Breast epithelium (tissue), 4 donors: Measurements from ENCODE around the gene NAA38. TPM values are rescaled to one million over a fixed set of nuclear protein-coding genes. Genes with fewer than 3 reads are reported as not detected.

Experiments
- DNase-seq, 2 donors: peaks; one replicate each; pipeline ENCODE4 v3.0.0-alpha.2; 2019; ENCODE audit warnings: low spot score in 2 of 2
- H3K27ac ChIP-seq, 2 donors: fragments of 200-600 bp; sonication (generic) in 1 of 2; one replicate each; pipeline ENCODE4 v1.5.1; 2016 to 2019; ENCODE audit warnings: mild to moderate bottlenecking in 1 of 2
- H3K27me3 ChIP-seq, 2 donors: fragments of 200-600 bp; sonication (generic) in 1 of 2; one replicate each; pipeline versions ENCODE4 v1.5.1 to v1.6.0; 2017 to 2019; ENCODE audit warnings: control low read depth in 1 of 2, mild to moderate bottlenecking in 1 of 2
- H3K36me3 ChIP-seq: fragments of 200-600 bp; one replicate; pipeline ENCODE4 v1.5.1; 2019
- H3K4me1 ChIP-seq, 2 donors: fragments of 200-600 bp; sonication (generic); one replicate each; pipeline ENCODE4 v1.5.1; 2016 to 2019; ENCODE audit warnings: control low read depth in 1 of 2
- H3K4me3 ChIP-seq, 3 donors: fragments of 200-600 bp; sonication (generic); 1 replicate in 2 of 3; 2 replicates in 1 of 3; pipeline ENCODE4 v1.5.1; 2016 to 2019; ENCODE audit warnings: mild to moderate bottlenecking in 3 of 3, moderate library complexity in 2 of 3
- H3K9me3 ChIP-seq, 2 donors: fragments of 200-600 bp; sonication (generic) in 1 of 2; one replicate each; pipeline ENCODE4 v1.5.1; 2016 to 2019; ENCODE audit warnings: control low read depth in 1 of 2
- POLR2A ChIP-seq: fragments of 450-650 bp; IDR thresholded peaks from one replicate; pipeline ENCODE4 v1.6.1; 2016; ENCODE audit warnings: antibody characterized with exemption, mild to moderate bottlenecking, moderate library complexity
- POLR2AphosphoS5 ChIP-seq, 3 donors: sonication (generic); formaldehyde crosslinking; IDR thresholded peaks; one replicate each; pipeline ENCODE4 v1.6.1; 2017; ENCODE audit warnings: antibody characterized with exemption in 3 of 3
- intact Hi-C: fragments of 100-400 bp; cut with DNase I; formaldehyde crosslinking; loops from one replicate; pipeline ENCODE4 v1.15.1; 2023; ENCODE audit warnings: low total_unique reads
- total RNA-seq, 3 donors: library from RNA; depleted of rRNA; stranded (reverse); fragments of >200 nt; gene quantifications; one replicate each; pipeline ENCODE4 v1.1.0, GENCODE V29; 2016
- TF ChIP-seq, protein P1 (sequence below), 3 donors: fragments of 450-650 bp; IDR thresholded peaks; one replicate each; pipeline ENCODE4 v1.5.1; 2016 to 2017; ENCODE audit warnings: antibody characterized with exemption in 3 of 3, mild to moderate bottlenecking in 3 of 3, moderate library complexity in 3 of 3

NAA38 gene
- total RNA-seq, 3 donors from 2014 or later: 84.7 to 92.4 (median 89.9) TPM

DNA sequence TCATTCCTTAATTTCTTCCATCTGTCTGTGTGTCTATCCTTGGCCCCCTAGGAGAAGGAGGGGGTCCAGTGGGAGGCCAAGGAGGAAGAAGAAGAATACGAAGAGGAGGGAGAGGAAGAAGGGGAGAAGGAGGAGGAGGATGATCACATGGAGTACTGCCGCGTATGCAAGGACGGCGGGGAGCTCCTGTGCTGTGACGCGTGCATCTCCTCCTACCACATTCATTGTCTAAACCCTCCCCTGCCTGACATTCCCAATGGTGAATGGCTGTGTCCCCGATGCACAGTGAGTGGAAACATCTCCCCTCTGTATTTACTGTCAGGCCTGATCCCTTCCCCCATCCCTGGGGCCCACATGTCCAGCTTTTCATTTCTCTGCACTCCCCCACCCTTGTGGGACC lies 37.5 kb upstream of the NAA38 start:
- no peak for DNase-seq
- Histone ChIP-seq H3K4me3 (no peak overlapping the region), H3K9me3 (no peaks in the 10 kb centered on the region), H3K4me1 (peaks cover 0 to 2% of the 10 kb centered on the region in 2 donors), H3K27ac (no peak overlapping the region), H3K27me3 (no peaks in the 10 kb centered on the region), H3K36me3 (no peaks in the 10 kb centered on the region)
- TF ChIP-seq POLR2A (no peak), POLR2AphosphoS5 (IDR thresholded peaks at IDR 0.05) (no peak)
- TF ChIP-seq, protein P1, sequence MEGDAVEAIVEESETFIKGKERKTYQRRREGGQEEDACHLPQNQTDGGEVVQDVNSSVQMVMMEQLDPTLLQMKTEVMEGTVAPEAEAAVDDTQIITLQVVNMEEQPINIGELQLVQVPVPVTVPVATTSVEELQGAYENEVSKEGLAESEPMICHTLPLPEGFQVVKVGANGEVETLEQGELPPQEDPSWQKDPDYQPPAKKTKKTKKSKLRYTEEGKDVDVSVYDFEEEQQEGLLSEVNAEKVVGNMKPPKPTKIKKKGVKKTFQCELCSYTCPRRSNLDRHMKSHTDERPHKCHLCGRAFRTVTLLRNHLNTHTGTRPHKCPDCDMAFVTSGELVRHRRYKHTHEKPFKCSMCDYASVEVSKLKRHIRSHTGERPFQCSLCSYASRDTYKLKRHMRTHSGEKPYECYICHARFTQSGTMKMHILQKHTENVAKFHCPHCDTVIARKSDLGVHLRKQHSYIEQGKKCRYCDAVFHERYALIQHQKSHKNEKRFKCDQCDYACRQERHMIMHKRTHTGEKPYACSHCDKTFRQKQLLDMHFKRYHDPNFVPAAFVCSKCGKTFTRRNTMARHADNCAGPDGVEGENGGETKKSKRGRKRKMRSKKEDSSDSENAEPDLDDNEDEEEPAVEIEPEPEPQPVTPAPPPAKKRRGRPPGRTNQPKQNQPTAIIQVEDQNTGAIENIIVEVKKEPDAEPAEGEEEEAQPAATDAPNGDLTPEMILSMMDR (IDR thresholded peaks at IDR 0.05): no peak
- intact Hi-C loops: no loop called here

DNA sequence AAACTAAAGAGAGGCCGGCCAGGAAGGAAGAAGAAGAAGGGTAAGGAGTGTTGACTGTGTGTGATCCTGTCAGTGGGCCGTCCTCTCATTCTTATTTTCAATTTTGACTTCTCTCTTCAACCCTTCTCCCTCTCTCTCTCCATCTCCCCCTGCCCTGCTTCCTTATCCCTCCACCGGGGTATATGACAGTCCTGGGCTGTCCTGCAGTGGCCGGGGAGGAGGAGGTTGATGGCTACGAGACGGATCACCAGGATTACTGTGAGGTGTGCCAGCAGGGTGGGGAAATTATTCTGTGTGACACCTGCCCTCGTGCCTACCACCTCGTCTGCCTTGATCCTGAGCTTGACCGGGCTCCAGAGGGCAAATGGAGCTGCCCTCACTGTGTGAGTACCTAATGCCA lies 36.9 kb upstream of the NAA38 start:
- no peak overlapping the region for H3K27ac ChIP-seq
- no peak overlapping the region for H3K4me3 ChIP-seq
- no peaks in the 10 kb centered on the region for H3K36me3 ChIP-seq
- no peak for DNase-seq
- H3K4me1 ChIP-seq: peaks cover 0 to 4% of the 10 kb centered on the region in 2 donors
- H3K9me3 ChIP-seq: no peaks in the 10 kb centered on the region
- TF ChIP-seq POLR2A (no peak), POLR2AphosphoS5 (IDR thresholded peaks at IDR 0.05) (no peak)
- TF ChIP-seq, protein P1 (IDR thresholded peaks at IDR 0.05): no peak
- intact Hi-C loops: no loop called here
- H3K27me3 ChIP-seq: no peaks in the 10 kb centered on the region

GRCh38 chr17:7893187-7893880 lies 36.0 kb upstream of the NAA38 start:
- peaks cover 8 to 10% of the 10 kb centered on the region in 2 donors for H3K4me1 ChIP-seq
- DNase-seq: no peak
- TF ChIP-seq POLR2AphosphoS5 (IDR thresholded peaks at IDR 0.05): no peak
- TF ChIP-seq, protein P1 (IDR thresholded peaks at IDR 0.05): no peak
- TF ChIP-seq POLR2A: no peak
- H3K27ac ChIP-seq: no peak overlapping the region
- H3K36me3 ChIP-seq: no peaks in the 10 kb centered on the region
- H3K4me3 ChIP-seq: no peak overlapping the region
- H3K27me3 ChIP-seq: no peaks in the 10 kb centered on the region
- intact Hi-C loops: no loop called here
- no peaks in the 10 kb centered on the region for H3K9me3 ChIP-seq

DNA sequence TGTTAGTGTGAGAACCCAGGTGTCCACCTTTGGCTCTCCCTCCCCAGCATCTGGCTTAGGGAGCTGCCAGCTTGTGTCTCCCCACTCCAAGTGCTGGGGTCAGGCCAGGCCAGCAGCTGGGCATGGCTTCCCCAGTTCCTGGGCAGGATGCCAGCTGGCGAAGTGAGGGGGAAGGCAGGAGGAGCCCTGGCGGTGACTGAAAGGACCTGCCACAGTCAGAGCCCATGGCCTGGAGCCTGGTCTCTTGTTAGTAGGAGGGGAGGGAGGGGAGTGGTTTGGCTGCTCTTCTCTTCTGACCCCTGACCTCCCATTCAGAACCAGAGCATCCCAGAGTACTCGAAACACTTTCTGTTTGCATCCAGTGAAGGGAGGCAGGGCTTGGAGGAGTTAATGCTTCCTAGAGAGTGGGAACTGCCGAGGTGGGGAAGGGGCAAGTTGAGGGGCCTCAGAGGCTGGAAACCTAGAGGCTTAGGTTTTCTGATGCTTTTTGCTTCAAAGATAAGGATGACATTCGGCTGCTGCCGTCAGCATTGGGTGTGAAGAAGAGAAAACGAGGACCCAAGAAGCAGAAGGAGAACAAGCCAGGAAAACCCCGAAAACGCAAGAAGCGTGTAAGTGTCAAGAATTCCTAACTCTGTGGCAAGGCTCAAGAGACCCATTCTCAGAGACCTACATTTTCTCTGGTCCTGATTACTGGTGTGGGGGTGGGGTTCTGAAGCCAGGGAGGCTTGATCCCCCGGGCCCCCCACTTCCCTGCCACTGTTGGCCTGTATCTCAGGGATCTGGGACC lies 32.0 kb upstream of the NAA38 start:
- intact Hi-C loops: no loop called here
- no peaks in the 10 kb centered on the region for H3K9me3 ChIP-seq
- peak; percentile 98 to 100 for DNase-seq
- H3K4me1 ChIP-seq: peaks cover 12 to 13% of the 10 kb centered on the region in 2 donors
- H3K27ac ChIP-seq: peak overlapping the region; percentile 95 to 99
- TF ChIP-seq POLR2A (no peak), POLR2AphosphoS5 (IDR thresholded peaks at IDR 0.05) (peak; percentile 77 to 90 (median 79))
- TF ChIP-seq, protein P1 (IDR thresholded peaks at IDR 0.05): peak; percentile 84 to 86 (median 85)
- H3K36me3 ChIP-seq: no peaks in the 10 kb centered on the region
- H3K27me3 ChIP-seq: no peaks in the 10 kb centered on the region
- H3K4me3 ChIP-seq: peak overlapping the region in 2 of 3 donors; percentile 86 to 93
